ENCODE data around the gene STX16.

GRCh38 chr20:58636983-58637421, 14.1 kb upstream of the STX16 start:
- no peak for TF ChIP-seq CTCF (IDR thresholded peaks at IDR 0.05)
- TF ChIP-seq EZH2 (IDR thresholded peaks at IDR 0.05; ENCODE audit: borderline replicate concordance, insufficient read depth, low read depth, low read length, poor library complexity, severe bottlenecking), result no peak

Data from B cell (primary cell).